ENCODE measurements around the gene PARL. TPM values are rescaled to one million over a fixed set of nuclear protein-coding genes. Genes with fewer than 3 reads are reported as not detected.

The PARL gene
- total and polyA plus RNA-seq, 9 of the 15 experiments (the other 6 are each of a cell fraction or from before 2014, with no cell fraction given), result 39.5 to 82.4 (median 57.4) TPM

DNA sequence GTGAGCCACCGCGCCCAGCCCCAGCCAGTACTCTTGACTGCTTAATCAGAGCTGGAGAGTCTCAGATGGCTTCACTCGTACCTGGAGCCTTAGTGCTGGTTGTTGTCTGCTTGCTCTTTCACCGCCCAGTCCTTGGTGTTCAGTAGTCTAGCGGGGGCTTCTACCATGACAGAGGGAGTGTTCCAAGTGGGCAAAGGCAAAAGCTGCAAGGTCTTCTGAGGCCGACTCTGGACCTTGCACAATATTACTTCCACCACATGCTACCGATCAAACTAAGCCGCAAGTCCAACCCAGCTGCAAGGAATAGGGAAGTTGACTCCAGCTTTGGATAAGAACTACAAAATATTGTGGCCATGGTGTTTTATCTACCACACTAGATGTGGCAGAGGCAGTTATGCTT, 6.6 kb downstream of the PARL start (continued):
- TF ChIP-seq, protein P1, sequence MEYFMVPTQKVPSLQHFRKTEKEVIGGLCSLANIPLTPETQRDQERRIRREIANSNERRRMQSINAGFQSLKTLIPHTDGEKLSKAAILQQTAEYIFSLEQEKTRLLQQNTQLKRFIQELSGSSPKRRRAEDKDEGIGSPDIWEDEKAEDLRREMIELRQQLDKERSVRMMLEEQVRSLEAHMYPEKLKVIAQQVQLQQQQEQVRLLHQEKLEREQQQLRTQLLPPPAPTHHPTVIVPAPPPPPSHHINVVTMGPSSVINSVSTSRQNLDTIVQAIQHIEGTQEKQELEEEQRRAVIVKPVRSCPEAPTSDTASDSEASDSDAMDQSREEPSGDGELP (CRISPR knock-in tag; IDR thresholded peaks at IDR 0.05; ENCODE audit: borderline replicate concordance), result peak; percentile 85
- TF ChIP-seq ZBTB2 (IDR thresholded peaks at IDR 0.05) (no peak), FOXA1 (IDR thresholded peaks at IDR 0.05; ENCODE audit: borderline replicate concordance) (no peak), ZNF780A (CRISPR knock-in tag; IDR thresholded peaks at IDR 0.05) (no peak), ZSCAN32 (CRISPR knock-in tag; IDR thresholded peaks at IDR 0.05) (no peak), NEUROD1 (IDR thresholded peaks at IDR 0.05; ENCODE audit: borderline replicate concordance, low read depth, low read length, partially characterized antibody) (no peak), NR2C1 (IDR thresholded peaks at IDR 0.05) (no peak), NR2C1 (tag; IDR thresholded peaks at IDR 0.05) (no peak), EP300 (IDR thresholded peaks at IDR 0.05; ENCODE audit: low read length) (no peak), ZNF3 (CRISPR knock-in tag; IDR thresholded peaks at IDR 0.05) (no peak), ZNF696 (CRISPR knock-in tag; conservative IDR thresholded peaks at IDR 0.05) (no peak), MCM3 (IDR thresholded peaks at IDR 0.05) (no peak), RBFOX2 (IDR thresholded peaks at IDR 0.05; ENCODE audit: low read depth, low read length) (no peak), POLR2A (conservative IDR thresholded peaks at IDR 0.05) (no peak), MTA3 (IDR thresholded peaks at IDR 0.05; ENCODE audit: borderline replicate concordance) (no peak), DPF2 (IDR thresholded peaks at IDR 0.05) (peak; percentile 20; the same call in 1 of the 2 replicates), SREBF2 (CRISPR knock-in tag; IDR thresholded peaks at IDR 0.05) (no peak), ZBTB43 (CRISPR knock-in tag; IDR thresholded peaks at IDR 0.05) (no peak), ZNF133 (CRISPR knock-in tag; IDR thresholded peaks at IDR 0.05) (no peak), ARID1B (IDR thresholded peaks at IDR 0.05) (peak; percentile 52)
- TF ChIP-seq, protein P2, sequence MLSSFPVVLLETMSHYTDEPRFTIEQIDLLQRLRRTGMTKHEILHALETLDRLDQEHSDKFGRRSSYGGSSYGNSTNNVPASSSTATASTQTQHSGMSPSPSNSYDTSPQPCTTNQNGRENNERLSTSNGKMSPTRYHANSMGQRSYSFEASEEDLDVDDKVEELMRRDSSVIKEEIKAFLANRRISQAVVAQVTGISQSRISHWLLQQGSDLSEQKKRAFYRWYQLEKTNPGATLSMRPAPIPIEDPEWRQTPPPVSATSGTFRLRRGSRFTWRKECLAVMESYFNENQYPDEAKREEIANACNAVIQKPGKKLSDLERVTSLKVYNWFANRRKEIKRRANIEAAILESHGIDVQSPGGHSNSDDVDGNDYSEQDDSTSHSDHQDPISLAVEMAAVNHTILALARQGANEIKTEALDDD (IDR thresholded peaks at IDR 0.05), result peak; percentile 43
- TF ChIP-seq, protein P3, sequence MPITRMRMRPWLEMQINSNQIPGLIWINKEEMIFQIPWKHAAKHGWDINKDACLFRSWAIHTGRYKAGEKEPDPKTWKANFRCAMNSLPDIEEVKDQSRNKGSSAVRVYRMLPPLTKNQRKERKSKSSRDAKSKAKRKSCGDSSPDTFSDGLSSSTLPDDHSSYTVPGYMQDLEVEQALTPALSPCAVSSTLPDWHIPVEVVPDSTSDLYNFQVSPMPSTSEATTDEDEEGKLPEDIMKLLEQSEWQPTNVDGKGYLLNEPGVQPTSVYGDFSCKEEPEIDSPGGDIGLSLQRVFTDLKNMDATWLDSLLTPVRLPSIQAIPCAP (CRISPR knock-in tag; IDR thresholded peaks at IDR 0.05; ENCODE audit: borderline replicate concordance), result peak; percentile 74; the same call in 1 of the 2 replicates
- TF ChIP-seq, protein P4, sequence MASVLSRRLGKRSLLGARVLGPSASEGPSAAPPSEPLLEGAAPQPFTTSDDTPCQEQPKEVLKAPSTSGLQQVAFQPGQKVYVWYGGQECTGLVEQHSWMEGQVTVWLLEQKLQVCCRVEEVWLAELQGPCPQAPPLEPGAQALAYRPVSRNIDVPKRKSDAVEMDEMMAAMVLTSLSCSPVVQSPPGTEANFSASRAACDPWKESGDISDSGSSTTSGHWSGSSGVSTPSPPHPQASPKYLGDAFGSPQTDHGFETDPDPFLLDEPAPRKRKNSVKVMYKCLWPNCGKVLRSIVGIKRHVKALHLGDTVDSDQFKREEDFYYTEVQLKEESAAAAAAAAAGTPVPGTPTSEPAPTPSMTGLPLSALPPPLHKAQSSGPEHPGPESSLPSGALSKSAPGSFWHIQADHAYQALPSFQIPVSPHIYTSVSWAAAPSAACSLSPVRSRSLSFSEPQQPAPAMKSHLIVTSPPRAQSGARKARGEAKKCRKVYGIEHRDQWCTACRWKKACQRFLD (CRISPR knock-in tag; IDR thresholded peaks at IDR 0.05), result no peak
- TF ChIP-seq, protein P5, sequence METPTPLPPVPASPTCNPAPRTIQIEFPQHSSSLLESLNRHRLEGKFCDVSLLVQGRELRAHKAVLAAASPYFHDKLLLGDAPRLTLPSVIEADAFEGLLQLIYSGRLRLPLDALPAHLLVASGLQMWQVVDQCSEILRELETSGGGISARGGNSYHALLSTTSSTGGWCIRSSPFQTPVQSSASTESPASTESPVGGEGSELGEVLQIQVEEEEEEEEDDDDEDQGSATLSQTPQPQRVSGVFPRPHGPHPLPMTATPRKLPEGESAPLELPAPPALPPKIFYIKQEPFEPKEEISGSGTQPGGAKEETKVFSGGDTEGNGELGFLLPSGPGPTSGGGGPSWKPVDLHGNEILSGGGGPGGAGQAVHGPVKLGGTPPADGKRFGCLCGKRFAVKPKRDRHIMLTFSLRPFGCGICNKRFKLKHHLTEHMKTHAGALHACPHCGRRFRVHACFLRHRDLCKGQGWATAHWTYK (CRISPR knock-in tag; IDR thresholded peaks at IDR 0.05), result no peak
